C4-2B (cell line): ENCODE measurements around the gene ASTN1.

Experiments
- ZFX ChIP-seq: fragments of 450-650 bp; IDR thresholded peaks from 2 replicates; pipeline ENCODE4 v1.6.1; 2017
- TF ChIP-seq, protein P1 (sequence below): fragments of 450-650 bp; conservative IDR thresholded peaks from 2 replicates; pipeline ENCODE4 v1.5.1; 2017; ENCODE audit warnings: mild to moderate bottlenecking

- TF ChIP-seq, protein P1, sequence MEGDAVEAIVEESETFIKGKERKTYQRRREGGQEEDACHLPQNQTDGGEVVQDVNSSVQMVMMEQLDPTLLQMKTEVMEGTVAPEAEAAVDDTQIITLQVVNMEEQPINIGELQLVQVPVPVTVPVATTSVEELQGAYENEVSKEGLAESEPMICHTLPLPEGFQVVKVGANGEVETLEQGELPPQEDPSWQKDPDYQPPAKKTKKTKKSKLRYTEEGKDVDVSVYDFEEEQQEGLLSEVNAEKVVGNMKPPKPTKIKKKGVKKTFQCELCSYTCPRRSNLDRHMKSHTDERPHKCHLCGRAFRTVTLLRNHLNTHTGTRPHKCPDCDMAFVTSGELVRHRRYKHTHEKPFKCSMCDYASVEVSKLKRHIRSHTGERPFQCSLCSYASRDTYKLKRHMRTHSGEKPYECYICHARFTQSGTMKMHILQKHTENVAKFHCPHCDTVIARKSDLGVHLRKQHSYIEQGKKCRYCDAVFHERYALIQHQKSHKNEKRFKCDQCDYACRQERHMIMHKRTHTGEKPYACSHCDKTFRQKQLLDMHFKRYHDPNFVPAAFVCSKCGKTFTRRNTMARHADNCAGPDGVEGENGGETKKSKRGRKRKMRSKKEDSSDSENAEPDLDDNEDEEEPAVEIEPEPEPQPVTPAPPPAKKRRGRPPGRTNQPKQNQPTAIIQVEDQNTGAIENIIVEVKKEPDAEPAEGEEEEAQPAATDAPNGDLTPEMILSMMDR: no peak
- TF ChIP-seq ZFX: no peak
These were observed 110.0 kb downstream of the ASTN1 start for GRCh38 chr1:177054542-177054941.
